ENCODE measurements around the gene URB1. TPM values are rescaled to one million over a fixed set of nuclear protein-coding genes. Genes with fewer than 3 reads are reported as not detected.

The URB1 gene
- total RNA-seq, 4 donors from 2014 or later: 23.3 to 37.4 (median 24.9) TPM

DNA sequence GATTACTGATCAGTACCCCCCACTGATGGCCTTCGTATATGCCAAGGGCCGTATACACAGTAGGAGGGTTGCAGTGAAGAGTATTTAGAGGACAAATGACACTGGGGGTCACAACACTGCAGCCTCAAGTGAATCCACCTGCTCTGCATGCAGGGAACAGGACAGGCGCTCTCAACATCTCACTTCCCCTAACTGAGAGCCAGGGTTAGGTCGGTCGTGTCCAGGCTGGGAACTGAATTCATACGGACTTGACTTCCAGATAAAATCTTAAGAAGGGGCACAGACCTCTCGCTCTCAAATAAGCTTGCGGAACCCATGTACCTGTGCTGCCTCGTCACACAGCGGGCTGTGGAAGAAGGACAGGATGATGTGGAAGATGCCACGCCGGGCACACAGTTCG, 71.3 kb downstream of the URB1 start:
- DNase-seq (ENCODE audit: low spot score in 2 of 2): peak in 1 of 2 donors; percentile 57
- intact Hi-C loops (cut with DNase I; ENCODE audit: low total_unique reads): no loop called here
- TF ChIP-seq, protein P1, sequence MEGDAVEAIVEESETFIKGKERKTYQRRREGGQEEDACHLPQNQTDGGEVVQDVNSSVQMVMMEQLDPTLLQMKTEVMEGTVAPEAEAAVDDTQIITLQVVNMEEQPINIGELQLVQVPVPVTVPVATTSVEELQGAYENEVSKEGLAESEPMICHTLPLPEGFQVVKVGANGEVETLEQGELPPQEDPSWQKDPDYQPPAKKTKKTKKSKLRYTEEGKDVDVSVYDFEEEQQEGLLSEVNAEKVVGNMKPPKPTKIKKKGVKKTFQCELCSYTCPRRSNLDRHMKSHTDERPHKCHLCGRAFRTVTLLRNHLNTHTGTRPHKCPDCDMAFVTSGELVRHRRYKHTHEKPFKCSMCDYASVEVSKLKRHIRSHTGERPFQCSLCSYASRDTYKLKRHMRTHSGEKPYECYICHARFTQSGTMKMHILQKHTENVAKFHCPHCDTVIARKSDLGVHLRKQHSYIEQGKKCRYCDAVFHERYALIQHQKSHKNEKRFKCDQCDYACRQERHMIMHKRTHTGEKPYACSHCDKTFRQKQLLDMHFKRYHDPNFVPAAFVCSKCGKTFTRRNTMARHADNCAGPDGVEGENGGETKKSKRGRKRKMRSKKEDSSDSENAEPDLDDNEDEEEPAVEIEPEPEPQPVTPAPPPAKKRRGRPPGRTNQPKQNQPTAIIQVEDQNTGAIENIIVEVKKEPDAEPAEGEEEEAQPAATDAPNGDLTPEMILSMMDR (IDR thresholded peaks at IDR 0.05): no peak
- TF ChIP-seq POLR2A (IDR thresholded peaks at IDR 0.05): no peak
- no peak overlapping the region for H3K4me3 ChIP-seq (ENCODE audit: low read depth, poor library complexity, severe bottlenecking)
- WGBS, 2 donors: 92 to 95% methylated on average over 13 of the region's 13 CpGs

DNA sequence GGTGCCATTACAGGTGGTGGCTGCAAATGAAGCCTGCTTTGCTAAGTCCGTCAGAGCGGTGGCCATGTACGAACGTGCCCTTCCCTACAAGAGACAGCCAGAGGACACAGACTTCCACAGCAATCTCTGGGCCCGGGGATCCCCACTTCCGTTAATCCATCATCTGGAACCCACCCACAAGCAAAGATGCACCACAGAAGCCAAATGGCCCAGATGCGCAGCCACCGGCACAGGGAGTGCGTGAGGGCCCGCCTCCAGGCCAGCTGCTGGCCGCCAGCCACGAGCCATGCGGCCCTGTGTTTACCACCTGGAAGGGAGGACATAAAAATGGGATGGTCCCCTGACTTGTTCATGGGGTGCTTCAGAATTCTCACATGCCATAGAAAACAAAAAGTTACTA, 72.1 kb downstream of the URB1 start:
- H3K4me3 ChIP-seq (ENCODE audit: low read depth, poor library complexity, severe bottlenecking): no peak overlapping the region
- 81 to 86% methylated on average over 13 of the region's 13 CpGs for WGBS, 2 donors
- intact Hi-C loops (cut with DNase I; ENCODE audit: low total_unique reads): no loop called here
- peak in 1 of 2 donors; percentile 72 for DNase-seq (ENCODE audit: low spot score in 2 of 2)
- TF ChIP-seq POLR2A (IDR thresholded peaks at IDR 0.05): no peak
- TF ChIP-seq, protein P1 (IDR thresholded peaks at IDR 0.05): no peak

DNA sequence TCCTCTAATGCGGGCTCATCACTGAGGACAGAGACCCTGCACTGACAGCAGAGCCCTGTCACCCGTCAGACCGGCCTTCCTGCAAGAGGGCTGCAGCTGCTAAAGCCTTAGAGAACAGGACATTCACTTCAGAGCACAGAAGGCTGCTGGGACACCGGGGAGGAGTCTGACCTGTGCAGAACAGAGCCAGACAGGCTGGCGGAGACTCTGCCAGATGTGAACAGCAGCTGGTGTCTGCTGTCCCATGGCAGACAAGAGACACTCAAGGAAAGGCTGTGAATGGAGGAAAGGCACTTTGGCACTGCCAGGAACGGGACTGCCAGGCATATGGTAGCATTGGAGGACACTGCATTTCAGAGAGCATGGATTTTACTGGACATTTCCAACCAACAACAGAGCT, 72.8 kb downstream of the URB1 start:
- no peak overlapping the region for H3K4me3 ChIP-seq (ENCODE audit: low read depth, poor library complexity, severe bottlenecking)
- TF ChIP-seq, protein P1 (IDR thresholded peaks at IDR 0.05): no peak
- TF ChIP-seq POLR2A (IDR thresholded peaks at IDR 0.05): no peak
- peak in 1 of 2 donors; percentile 69 for DNase-seq (ENCODE audit: low spot score in 2 of 2)
- intact Hi-C loops (cut with DNase I; ENCODE audit: low total_unique reads): no loop called here
- WGBS, 2 donors: 85 to 91% methylated on average over 6 of the region's 6 CpGs

DNA sequence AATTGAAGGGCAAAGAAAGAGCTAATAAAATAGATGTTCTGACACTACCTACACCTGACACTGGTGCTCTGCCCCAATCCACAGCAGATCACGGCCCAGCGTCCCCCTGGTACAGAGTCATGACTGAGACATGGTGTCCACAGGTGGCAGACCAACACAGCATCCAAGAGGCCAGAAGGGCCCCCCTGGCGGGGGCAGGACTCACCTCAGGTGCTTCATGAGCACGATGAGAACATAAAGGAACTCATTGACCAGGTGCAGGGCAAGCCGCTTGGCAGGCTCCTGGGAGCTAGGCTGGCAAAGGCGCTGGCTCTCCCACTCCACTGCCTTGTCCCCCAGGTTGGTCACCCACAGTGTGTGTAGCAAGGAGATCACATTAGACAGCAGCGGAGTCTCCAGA, 73.8 kb downstream of the URB1 start:
- TF ChIP-seq, protein P1 (IDR thresholded peaks at IDR 0.05): no peak
- TF ChIP-seq POLR2A (IDR thresholded peaks at IDR 0.05): no peak
- intact Hi-C loops (cut with DNase I; ENCODE audit: low total_unique reads): no loop called here
- DNase-seq (ENCODE audit: low spot score in 2 of 2): peak in 1 of 2 donors; percentile 83
- H3K4me3 ChIP-seq (ENCODE audit: low read depth, poor library complexity, severe bottlenecking): no peak overlapping the region
- WGBS, 2 donors: 87 to 97% methylated on average over 7 of the region's 7 CpGs

DNA sequence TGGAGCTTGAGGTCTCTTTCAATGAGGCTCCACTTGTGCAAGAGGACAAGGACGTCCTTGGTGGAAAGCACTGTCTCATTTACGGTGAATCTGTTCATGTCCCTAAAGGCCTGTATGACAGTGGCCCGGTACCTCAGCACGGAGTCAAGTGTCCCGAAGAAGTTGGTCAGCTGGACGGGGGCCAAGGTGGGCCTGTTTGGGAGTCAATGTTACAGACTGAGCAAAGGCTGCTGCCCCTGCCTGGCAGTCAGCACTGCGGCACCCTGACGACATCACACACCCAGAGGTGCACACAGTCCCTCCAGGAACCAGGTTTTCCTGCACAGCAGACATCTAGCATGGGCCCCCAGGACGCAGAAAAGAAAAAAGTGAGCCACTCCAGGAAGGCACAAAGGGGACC, 75.1 kb downstream of the URB1 start:
- intact Hi-C loops (cut with DNase I; ENCODE audit: low total_unique reads): no loop called here
- 95 to 97% methylated on average over 8 to 9 of the region's 9 CpGs for WGBS, 2 donors
- TF ChIP-seq, protein P1 (IDR thresholded peaks at IDR 0.05): no peak
- TF ChIP-seq POLR2A (IDR thresholded peaks at IDR 0.05): no peak
- no peak overlapping the region for H3K4me3 ChIP-seq (ENCODE audit: low read depth, poor library complexity, severe bottlenecking)
- peak in 1 of 2 donors; percentile 79 for DNase-seq (ENCODE audit: low spot score in 2 of 2)

Data from lower leg skin (tissue), 4 donors.